Measurements from ENCODE around the gene PCNP. TPM values are rescaled to one million over a fixed set of nuclear protein-coding genes. Genes with fewer than 3 reads are reported as not detected.

PCNP gene
- total and polyA plus RNA-seq, 2 donors (not counting 1 experiment from before 2014, with no cell fraction given) = 116 to 129 TPM

DNA sequence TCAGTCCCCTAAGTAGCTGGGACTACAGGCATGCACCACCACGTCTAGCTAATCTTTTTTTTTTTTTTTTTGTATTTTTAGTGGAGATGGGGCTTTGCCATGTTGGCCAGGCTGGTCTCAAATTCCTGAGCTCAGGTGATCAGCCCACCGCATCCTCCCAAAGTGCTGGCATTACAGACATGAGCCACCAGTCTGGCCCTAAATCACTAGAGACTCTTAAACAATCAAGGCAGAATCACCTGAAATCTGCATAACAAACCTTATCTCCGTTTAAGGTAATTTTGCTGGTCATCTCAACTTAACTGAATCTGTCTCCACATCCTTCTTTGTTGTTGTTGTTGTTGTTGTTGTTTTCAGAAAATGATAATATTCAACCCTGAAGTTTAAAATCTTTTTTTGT lies 17.9 kb upstream of the PCNP start:
- Histone ChIP-seq H4K20me1 (ENCODE audit: control insufficient read depth, extremely low read depth, insufficient read depth, low read length) (no peaks in the 10 kb centered on the region), H3K36me3 (ENCODE audit: control insufficient read depth, insufficient read depth, low read length) (no peaks in the 10 kb centered on the region), H3K4me2 (ENCODE audit: extremely low read depth, insufficient read depth, low read length) (no peak overlapping the region), H3K79me2 (ENCODE audit: control insufficient read depth, insufficient read depth, low read length) (no peaks in the 10 kb centered on the region), H3K4me3 (replicated peaks in 1 of 4; ENCODE audit: control extremely low read depth in 1 of 4, insufficient read depth in 1 of 4, low read depth in 3 of 4, low read length in 4 of 4) (no peak overlapping the region), H3K4me1 (ENCODE audit: control insufficient read depth, extremely low read depth, insufficient read depth, low read length) (no peaks in the 10 kb centered on the region), H3K9me3 (ENCODE audit: control insufficient read depth, insufficient read depth, low read depth, low read length) (no peaks in the 10 kb centered on the region), H3K9ac (ENCODE audit: insufficient read depth, low read length) (no peak overlapping the region), H2AFZ (ENCODE audit: low read length) (no peak overlapping the region), H3K27ac (ENCODE audit: insufficient read depth, low read length) (no peak overlapping the region), H3K27me3 (ENCODE audit: control insufficient read depth, insufficient read depth, low read length) (peaks cover 2% of the 10 kb centered on the region)
- TF ChIP-seq, protein P1, sequence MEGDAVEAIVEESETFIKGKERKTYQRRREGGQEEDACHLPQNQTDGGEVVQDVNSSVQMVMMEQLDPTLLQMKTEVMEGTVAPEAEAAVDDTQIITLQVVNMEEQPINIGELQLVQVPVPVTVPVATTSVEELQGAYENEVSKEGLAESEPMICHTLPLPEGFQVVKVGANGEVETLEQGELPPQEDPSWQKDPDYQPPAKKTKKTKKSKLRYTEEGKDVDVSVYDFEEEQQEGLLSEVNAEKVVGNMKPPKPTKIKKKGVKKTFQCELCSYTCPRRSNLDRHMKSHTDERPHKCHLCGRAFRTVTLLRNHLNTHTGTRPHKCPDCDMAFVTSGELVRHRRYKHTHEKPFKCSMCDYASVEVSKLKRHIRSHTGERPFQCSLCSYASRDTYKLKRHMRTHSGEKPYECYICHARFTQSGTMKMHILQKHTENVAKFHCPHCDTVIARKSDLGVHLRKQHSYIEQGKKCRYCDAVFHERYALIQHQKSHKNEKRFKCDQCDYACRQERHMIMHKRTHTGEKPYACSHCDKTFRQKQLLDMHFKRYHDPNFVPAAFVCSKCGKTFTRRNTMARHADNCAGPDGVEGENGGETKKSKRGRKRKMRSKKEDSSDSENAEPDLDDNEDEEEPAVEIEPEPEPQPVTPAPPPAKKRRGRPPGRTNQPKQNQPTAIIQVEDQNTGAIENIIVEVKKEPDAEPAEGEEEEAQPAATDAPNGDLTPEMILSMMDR (conservative IDR thresholded peaks at IDR 0.05 in 1 of 2, IDR thresholded peaks at IDR 0.05 in 1 of 2; ENCODE audit: low read depth in 1 of 2, low read length in 2 of 2) = no peak
- no peak for TF ChIP-seq EZH2 (IDR thresholded peaks at IDR 0.05; ENCODE audit: low read length, missing control alignments)
- no peak for DNase-seq (ENCODE audit: low read depth in 2 of 2)

DNA sequence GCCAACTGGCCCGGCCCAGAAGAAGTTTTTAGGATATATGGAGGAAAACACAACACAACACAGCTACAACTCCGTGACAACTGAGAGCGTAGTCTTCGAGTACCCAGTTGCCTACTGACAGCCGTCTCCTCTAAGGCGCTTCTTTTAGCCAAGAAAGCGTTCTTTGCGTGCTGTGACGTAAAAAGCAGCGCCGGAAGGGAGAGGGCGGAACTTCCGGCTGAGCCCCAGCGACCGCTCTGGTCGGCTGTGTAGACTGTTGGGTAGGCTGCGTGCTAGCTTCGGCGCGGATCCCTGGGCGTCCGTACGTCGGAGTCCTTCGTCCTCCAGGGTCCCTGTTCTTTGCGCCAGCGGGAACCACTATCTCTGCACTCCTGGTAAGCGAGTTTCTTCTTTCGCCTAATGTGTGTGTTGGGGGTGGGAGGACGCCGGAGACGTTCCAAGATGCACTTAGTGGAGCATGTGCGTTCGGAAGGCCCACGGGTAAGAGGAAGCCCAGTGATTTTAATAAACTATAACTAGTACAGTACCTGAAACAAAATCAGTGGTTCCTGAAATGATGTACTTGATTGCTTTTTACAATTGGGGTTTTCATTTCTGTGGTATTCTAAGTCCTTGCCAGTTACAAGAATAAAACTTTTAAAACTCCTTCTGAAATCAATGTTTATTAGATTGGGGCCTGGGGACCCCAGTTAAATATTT lies 12.2 kb upstream of the PCNP start, which contains the start of gene TRMT10C:
Gene TRMT10C, plus strand, starts transcription at position 239 of the 699 bp plus-strand sequence. CDS start 2,914 bp downstream, outside the sequence.
- H2AFZ ChIP-seq (ENCODE audit: low read length) = peak within 1 kb of the TSS; percentile 96
- peak within 1 kb of the TSS; percentile 91 to 99 (median 94) for H3K4me3 ChIP-seq (replicated peaks in 1 of 4; ENCODE audit: control extremely low read depth in 1 of 4, insufficient read depth in 1 of 4, low read depth in 3 of 4, low read length in 4 of 4)
- peak; percentile 92 to 94 for DNase-seq (ENCODE audit: low read depth in 2 of 2)
- no peaks in the 10 kb centered on the region for H3K4me1 ChIP-seq (ENCODE audit: control insufficient read depth, extremely low read depth, insufficient read depth, low read length)
- TF ChIP-seq, protein P1 (conservative IDR thresholded peaks at IDR 0.05 in 1 of 2, IDR thresholded peaks at IDR 0.05 in 1 of 2; ENCODE audit: low read depth in 1 of 2, low read length in 2 of 2) = no peak
- TF ChIP-seq EZH2 (IDR thresholded peaks at IDR 0.05; ENCODE audit: low read length, missing control alignments) = no peak
- peaks cover under 1% of the 10 kb centered on the region for H3K27me3 ChIP-seq (ENCODE audit: control insufficient read depth, insufficient read depth, low read length)
- H3K36me3 ChIP-seq (ENCODE audit: control insufficient read depth, insufficient read depth, low read length) = peaks cover 3% of the 10 kb centered on the region
- peaks cover 38% of the 10 kb centered on the region for H3K79me2 ChIP-seq (ENCODE audit: control insufficient read depth, insufficient read depth, low read length)
- no peaks in the 10 kb centered on the region for H3K9me3 ChIP-seq (ENCODE audit: control insufficient read depth, insufficient read depth, low read depth, low read length)
- peak within 1 kb of the TSS; percentile 83 for H3K9ac ChIP-seq (ENCODE audit: insufficient read depth, low read length)
- H3K4me2 ChIP-seq (ENCODE audit: extremely low read depth, insufficient read depth, low read length) = peak within 1 kb of the TSS; percentile 90
- peak within 1 kb of the TSS; percentile 93 for H3K27ac ChIP-seq (ENCODE audit: insufficient read depth, low read length)
- no peaks in the 10 kb centered on the region for H4K20me1 ChIP-seq (ENCODE audit: control insufficient read depth, extremely low read depth, insufficient read depth, low read length)

DNA sequence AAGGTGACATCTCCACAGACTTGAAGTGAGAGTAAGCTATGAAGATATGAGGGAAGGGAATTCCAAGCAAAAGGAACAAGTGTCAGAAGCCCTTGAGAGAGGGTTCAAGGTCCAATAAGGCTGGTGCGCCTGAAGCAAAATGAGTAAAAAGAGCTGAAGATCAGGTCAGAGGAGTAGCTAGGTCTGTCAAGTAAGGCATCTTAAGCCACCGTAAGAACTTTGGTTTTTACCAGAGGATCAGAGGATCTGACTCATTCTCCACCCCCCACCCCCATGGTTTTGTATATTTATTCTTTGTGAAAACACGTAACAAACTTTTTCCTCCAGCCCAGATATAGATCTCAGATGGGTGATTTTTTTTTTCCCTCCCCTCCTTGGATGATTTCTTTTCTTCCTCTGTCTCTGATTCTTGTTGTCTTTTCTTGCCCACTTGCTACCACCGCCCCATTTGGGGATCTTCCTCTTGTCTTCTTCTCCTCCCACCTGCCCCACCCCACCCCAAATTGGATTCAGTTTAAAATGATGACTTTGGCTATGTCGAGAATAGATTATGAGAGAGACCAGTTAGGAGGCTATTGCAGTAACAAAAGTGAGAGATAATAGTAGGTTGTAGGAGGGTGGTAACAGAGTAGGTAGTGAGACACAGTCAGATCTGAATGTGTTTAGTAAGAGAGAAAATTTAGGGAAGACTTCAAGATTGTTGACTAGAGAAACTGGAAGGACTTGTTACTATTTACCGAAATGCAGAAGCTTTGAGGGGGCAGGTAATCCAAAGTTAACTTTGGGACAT lies 6.3 kb upstream of the PCNP start:
- peak; percentile 45 to 59 for DNase-seq (ENCODE audit: low read depth in 2 of 2)
- Histone ChIP-seq H3K36me3 (ENCODE audit: control insufficient read depth, insufficient read depth, low read length) (peaks cover 3% of the 10 kb centered on the region), H3K27ac (ENCODE audit: insufficient read depth, low read length) (no peak overlapping the region), H4K20me1 (ENCODE audit: control insufficient read depth, extremely low read depth, insufficient read depth, low read length) (no peaks in the 10 kb centered on the region), H3K79me2 (ENCODE audit: control insufficient read depth, insufficient read depth, low read length) (peaks cover 29% of the 10 kb centered on the region), H3K4me3 (replicated peaks in 1 of 4; ENCODE audit: control extremely low read depth in 1 of 4, insufficient read depth in 1 of 4, low read depth in 3 of 4, low read length in 4 of 4) (no peak overlapping the region), H3K9ac (ENCODE audit: insufficient read depth, low read length) (no peak overlapping the region), H2AFZ (ENCODE audit: low read length) (no peak overlapping the region), H3K9me3 (ENCODE audit: control insufficient read depth, insufficient read depth, low read depth, low read length) (no peaks in the 10 kb centered on the region), H3K4me1 (ENCODE audit: control insufficient read depth, extremely low read depth, insufficient read depth, low read length) (no peaks in the 10 kb centered on the region), H3K4me2 (ENCODE audit: extremely low read depth, insufficient read depth, low read length) (peak overlapping the region; percentile 34), H3K27me3 (ENCODE audit: control insufficient read depth, insufficient read depth, low read length) (no peaks in the 10 kb centered on the region)
- TF ChIP-seq EZH2 (IDR thresholded peaks at IDR 0.05; ENCODE audit: low read length, missing control alignments) = no peak
- TF ChIP-seq, protein P1 (conservative IDR thresholded peaks at IDR 0.05 in 1 of 2, IDR thresholded peaks at IDR 0.05 in 1 of 2; ENCODE audit: low read depth in 1 of 2, low read length in 2 of 2) = no peak
